Posterior vena cava (tissue), 2 donors: Measurements from ENCODE around the gene ALPI. TPM values are rescaled to one million over a fixed set of nuclear protein-coding genes. Genes with fewer than 3 reads are reported as not detected.
"Not testable (repeated sequence)": the region's sequence is repeated elsewhere in the genome, so short reads cannot be mapped to it uniquely, and the experiment has no call there.

Experiments used
- DNase-seq: peaks from one replicate; pipeline ENCODE4 v3.0.0-alpha.2; 2020; ENCODE audit warnings: low spot score
- intact Hi-C, 2 donors: fragments of 100-400 bp; cut with DNase I; formaldehyde crosslinking; loops; one replicate each; pipeline versions ENCODE4 v1.14.1 to v1.14.2; 2022 to 2023
- long read RNA-seq, 2 donors: library from polyadenylated mRNA; unstranded; transcript quantifications; one replicate each; pipeline ENCODE4 v2.0.0, GENCODE V29; 2020 to 2021
- total RNA-seq, 2 donors: library from RNA; stranded (reverse); fragmentation: NEBNext Ultra II Directional; extraction: Animal tissue kit (Norgen Biotek cat#: 25700); gene quantifications; one replicate each; pipeline ENCODE4 v1.2.1, GENCODE V29; 2021
- donor health status: DM: yes; HTN: yes; CAD: no.
- donor health status: DM: yes; HTN: yes; CAD: no.

The ALPI gene
- total RNA-seq, result not detected
- long read RNA-seq, donor 1, result 0 reads
- long read RNA-seq, donor 2, result 0 reads

GRCh38 chr2:232455426-232456255 lies at the start of gene ALPI:
Gene ALPI (plus strand): TSS chr2:232456153. CDS start chr2:232456200, 47 bp downstream.
- intact Hi-C loops, result no loop called here
- peak; percentile 62 for DNase-seq

DNA sequence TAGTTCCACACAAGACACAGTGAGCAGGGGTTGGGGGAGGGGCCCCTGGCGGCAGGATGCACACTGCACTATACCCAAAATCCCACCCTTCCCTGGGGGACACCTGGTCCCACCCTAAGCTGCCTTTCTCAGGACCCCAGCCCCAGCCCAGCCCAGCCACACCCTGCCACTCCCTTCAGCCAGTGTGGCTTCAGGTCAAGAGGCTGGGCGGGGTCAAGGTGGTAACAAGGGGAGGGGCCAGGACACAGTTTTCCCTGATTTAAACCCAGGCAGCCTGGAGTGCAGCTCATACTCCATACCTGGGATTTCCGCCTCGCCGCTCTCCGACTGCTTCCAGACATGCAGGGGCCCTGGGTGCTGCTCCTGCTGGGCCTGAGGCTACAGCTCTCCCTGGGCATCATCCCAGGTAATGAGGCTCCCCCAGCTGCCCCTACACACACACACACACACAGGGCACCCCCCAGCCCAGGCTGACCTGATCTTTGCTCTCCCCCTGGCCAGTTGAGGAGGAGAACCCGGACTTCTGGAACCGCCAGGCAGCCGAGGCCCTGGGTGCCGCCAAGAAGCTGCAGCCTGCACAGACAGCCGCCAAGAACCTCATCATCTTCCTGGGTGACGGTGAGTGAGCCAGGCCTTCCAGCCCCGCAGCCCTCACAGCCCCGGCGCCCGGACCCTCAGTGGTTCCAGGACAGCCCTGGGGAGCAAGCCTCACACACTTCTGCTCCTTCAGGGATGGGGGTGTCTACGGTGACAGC lies 49.2 kb upstream of the ALPI start, which contains the start of gene ALPG:
TSS of gene ALPG (plus strand) at position 289 of the 755 bp plus-strand sequence. CDS start at position 340, 51 bp downstream.
- intact Hi-C loops, result no loop called here
- no peak for DNase-seq

DNA sequence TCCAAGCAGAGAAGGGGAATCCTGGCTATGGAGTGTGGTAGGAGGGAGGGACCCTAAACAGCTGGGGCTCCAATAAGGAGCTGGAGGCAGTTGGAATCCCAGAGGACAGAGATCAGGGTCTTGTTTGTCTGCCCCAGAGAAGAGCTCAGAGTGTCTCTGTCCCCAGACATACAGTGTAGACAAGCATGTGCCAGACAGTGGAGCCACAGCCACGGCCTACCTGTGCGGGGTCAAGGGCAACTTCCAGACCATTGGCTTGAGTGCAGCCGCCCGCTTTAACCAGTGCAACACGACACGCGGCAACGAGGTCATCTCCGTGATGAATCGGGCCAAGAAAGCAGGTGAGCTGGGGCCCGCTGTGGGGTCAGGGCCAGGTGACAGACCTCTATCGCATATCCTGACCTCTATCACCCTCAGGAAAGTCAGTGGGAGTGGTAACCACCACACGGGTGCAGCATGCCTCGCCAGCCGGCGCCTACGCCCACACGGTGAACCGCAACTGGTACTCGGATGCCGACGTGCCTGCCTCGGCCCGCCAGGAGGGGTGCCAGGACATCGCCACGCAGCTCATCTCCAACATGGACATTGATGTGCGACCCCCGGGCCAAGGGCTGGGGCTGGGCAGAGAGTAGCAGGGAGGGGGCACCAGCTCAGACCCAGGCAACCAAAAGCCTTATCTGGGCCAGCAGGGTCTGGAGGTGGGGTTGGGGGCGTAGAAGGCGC lies 48.4 kb upstream of the ALPI start:
- intact Hi-C loops, DNase-seq: not testable (repeated sequence)

GRCh38 chr2:232408269-232408668 lies 47.7 kb upstream of the ALPI start:
- DNase-seq, intact Hi-C loops: not testable (repeated sequence)

DNA sequence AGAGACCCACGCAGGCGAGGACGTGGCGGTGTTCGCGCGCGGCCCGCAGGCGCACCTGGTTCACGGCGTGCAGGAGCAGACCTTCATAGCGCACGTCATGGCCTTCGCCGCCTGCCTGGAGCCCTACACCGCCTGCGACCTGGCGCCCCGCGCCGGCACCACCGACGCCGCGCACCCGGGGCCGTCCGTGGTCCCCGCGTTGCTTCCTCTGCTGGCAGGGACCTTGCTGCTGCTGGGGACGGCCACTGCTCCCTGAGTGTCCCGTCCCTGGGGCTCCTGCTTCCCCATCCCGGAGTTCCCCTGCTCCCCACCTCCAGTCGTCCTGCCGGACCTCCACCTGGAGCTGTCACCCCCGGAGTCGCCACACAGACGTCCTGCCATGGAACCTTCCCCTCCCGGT lies 46.3 kb upstream of the ALPI start:
- intact Hi-C loops, DNase-seq: not testable (repeated sequence)

DNA sequence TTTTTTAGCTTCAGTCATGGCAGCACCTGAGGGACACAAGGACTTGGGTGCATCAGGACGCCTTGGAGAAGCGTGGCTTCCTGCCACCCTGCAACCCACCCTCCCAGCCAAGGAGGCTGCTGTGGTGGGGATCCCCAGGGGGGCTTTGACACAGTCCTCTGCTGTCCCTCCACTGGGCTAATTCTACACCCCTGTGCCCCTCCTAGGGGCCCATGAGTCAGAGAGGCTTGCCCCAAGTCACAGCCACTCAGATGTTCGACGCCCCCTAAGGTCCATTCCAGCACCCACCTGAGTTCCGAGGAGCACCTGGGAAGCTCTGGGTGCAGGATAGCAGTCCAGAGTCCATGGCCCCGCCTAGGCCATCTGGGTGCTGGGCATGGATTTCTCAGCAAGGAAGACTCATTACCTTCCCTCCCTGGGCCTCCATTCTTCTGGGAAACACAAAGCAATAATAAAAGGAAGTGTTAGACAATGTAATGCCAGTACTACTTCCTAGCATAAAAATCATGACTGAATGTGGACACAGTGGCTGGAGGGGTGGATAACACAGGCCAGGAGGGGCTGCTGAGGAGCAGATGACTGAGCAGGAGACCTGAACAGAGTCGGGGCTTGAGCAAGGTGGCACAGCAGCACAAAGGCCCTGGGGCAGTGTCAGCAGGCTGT lies 45.6 kb upstream of the ALPI start:
- intact Hi-C loops, result no loop called here

GRCh38 chr2:232411901-232412629 lies 43.9 kb upstream of the ALPI start:
- intact Hi-C loops, result no loop called here
- no peak for DNase-seq

More for the DNA sequence above, 45.6 kb upstream of the ALPI start:
- no peak for DNase-seq

GRCh38 chr2:232412986-232413385 lies 43.0 kb upstream of the ALPI start:
- no peak for DNase-seq
- intact Hi-C loops, result no loop called here

- intact Hi-C loops, result no loop called here
Observed at GRCh38 chr2:232415138-232415690, 40.7 kb upstream of the ALPI start.

DNA sequence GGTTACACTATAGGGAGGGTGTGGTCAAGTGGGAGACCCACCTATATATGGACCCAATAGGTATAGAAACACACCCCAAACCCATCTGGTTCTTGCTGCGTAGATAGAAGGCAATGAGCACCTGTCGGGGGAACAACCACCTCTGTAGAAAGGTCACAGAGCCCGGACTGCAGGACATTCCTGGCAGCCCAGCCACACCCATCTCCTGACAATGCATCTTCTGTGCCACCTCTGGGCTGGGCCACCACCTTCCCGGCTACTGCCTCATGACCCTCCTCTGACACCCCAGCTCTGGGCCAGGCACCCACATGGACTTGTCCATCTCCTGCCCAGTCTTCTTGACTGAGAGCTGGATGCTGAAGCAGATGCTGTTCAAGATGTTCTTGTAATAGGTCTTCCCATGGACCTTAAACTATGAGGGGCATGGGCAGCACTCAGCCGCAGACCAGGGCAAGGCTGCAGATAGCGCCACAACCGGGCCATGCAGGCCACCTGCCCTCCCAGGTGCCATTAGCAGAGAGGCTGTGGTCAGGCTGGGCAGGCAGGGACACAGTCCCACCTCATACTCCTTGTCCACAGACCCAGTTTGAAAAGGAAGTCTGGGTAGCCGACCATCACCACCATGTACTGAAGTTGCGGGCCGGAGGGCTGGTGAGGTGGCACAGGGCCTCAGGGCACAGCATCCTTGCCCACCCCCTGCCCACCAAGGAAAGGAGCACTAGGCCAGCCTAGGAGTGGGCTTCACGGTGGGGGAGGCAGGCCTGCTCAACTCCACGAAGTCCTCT lies 40.0 kb upstream of the ALPI start:
- intact Hi-C loops, result no loop called here
- peak; percentile 36 for DNase-seq

More at GRCh38 chr2:232415138-232415690, 40.7 kb upstream of the ALPI start:
- no peak for DNase-seq

- peak; percentile 62 for DNase-seq
- intact Hi-C loops, result no loop called here
Observed at GRCh38 chr2:232416521-232417470, 39.2 kb upstream of the ALPI start.

- DNase-seq, result no peak
- intact Hi-C loops, result no loop called here
Observed at GRCh38 chr2:232417489-232417888, 38.5 kb upstream of the ALPI start.

DNA sequence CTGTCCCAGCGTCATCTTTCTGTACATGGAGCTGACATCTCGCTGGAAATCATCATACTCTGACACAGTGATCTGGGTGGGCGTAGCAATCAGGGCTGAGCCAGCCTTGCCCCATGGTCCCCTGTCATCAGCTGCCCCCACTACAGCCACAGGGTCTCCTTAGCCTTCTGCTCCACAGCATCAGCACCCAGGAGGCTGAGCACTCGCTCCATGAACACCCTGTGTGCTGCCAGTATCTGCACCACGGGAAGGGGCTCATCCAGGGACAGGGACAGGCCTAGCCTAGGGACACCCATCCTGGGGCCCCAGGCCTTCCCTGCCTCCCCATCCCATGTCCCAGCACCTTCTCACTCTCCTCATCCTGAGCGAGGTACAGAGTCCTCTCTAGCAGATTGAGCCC lies 37.9 kb upstream of the ALPI start:
- DNase-seq, result peak; percentile 67
- intact Hi-C loops, result no loop called here

- intact Hi-C loops, result no loop called here
- DNase-seq, result peak; percentile 83
Observed at GRCh38 chr2:232418466-232419244, 37.3 kb upstream of the ALPI start.

GRCh38 chr2:232419245-232420072 lies 36.5 kb upstream of the ALPI start:
- DNase-seq, result peak; percentile 76
- intact Hi-C loops, result no loop called here
